GM19328 (cell line): Measurements from ENCODE around the gene RPEL1.
"Not testable (repeated sequence)": the region's sequence is repeated elsewhere in the genome, so short reads cannot be mapped to it uniquely, and the experiment has no call there.

Source experiments
- ATAC-seq: cut with Tn5 transposase; IDR thresholded peaks from one replicate; pipeline ENCODE4 v1.9.1; 2021; ENCODE audit warnings: mild to moderate bottlenecking, moderate library complexity; ENCODE audit not compliant: unreplicated experiment

Gene RPEL1

GRCh38 chr10:103245587-103245986 is at the start of gene RPEL1:
Gene RPEL1, plus strand, starts transcription at chr10:103245887. Its CDS starts 110 bp downstream, at chr10:103245997.
- not testable (repeated sequence) for ATAC-seq

DNA sequence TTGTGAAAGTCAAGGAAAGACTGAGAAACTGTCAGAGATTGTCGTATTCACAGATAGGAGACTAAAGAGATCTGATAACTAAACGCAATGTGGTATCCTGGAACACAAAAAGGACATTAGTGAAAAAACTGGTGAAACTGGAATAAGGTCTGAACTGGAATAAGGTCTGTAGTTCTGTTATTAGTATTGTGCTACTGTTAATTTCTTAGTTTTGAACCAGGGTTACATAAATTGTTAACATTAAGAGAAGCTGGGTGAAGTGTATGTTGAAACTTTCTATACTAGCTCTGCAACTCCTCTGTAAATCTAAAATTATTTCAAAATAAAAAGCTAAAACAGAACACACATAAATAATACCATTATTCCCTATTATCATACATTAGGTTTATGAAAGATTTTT is 49.2 kb upstream of the RPEL1 start:
- ATAC-seq, result no peak

DNA sequence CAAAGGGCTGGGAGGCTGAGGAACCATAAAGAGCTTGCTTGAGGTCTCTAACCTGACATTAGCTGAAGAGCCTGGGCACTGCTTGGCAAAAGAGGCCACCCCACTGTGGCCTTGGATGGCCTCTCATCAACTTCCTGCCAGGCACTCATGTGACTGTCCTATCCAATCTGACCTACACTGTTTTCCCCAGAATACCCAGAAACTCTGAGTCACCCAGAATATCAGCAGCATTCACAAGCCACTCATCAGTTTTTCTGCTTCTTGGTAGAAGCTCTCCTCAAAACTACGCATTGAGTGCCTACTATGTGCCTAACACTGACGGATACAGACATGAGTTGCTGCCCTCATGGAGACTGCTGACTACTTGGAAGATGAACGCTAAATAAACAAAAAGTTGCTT is 48.5 kb upstream of the RPEL1 start:
- no peak for ATAC-seq

GRCh38 chr10:103197903-103198302 is 47.8 kb upstream of the RPEL1 start:
- no peak for ATAC-seq

GRCh38 chr10:103198648-103199047 is 47.0 kb upstream of the RPEL1 start:
- ATAC-seq, result no peak

DNA sequence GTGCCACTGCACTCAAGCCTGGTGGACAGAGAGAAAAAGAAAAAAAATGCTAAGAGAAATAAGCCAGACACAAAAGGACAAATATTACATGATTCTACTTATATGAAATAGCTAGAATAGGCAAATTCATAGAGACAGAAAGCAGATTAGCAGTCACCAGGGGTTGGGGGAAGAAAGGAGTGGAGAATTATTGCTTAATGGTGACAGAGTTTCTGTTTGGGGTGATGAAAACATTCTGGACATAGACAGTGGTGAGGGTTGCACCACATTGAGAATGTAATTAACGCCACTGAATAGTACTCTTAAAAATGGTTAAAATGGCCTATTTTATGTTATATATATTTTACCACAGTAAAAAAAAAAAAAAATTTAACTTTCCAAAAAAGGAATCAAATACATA is 46.2 kb upstream of the RPEL1 start:
- ATAC-seq, result no peak

- no peak for ATAC-seq
Measured at GRCh38 chr10:103202319-103202718, 43.4 kb upstream of the RPEL1 start.

- ATAC-seq, result no peak
Measured at GRCh38 chr10:103203466-103203865, 42.2 kb upstream of the RPEL1 start.

- no peak for ATAC-seq
Measured at GRCh38 chr10:103204353-103205255, 41.1 kb upstream of the RPEL1 start.

GRCh38 chr10:103205401-103205800 is 40.3 kb upstream of the RPEL1 start:
- not testable (repeated sequence) for ATAC-seq

DNA sequence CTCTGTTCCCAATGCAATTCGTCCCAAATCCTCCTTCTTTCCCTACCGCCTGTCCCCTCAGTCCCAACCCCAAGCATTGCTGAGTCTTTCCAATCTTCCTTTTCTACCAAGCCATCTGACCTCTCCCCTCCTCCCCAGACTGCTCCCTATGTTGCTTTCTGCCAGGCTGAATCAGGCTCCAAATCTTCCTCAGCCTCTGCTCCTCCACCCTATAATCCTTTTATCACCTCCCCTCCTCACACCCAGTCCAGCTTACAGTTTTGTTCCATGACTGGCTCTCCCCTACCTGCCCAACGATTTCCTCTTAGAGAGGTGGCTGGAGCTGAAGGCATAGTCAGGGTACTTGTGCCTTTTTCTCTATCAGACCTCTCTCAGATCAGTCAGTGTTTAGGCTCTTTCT is 39.0 kb upstream of the RPEL1 start:
- not testable (repeated sequence) for ATAC-seq

DNA sequence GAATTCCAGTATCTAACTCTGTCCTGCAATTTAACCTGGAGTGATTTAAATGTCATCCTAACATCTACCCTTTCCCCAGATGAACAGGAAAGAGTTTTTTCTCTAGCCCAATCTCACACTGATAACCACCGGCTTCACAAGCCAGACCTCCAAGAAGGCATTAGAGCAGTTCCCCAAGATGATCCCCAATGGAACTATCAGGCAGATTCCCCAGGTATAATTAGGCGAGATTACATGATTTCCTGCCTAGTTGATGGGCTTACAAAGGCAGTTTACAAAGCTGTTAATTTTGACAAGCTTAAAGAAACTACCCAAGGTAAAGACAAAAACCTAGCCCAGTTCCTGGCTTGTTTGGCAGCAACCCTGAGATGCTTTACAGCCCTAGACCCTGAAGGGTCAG is 38.5 kb upstream of the RPEL1 start:
- no peak for ATAC-seq

GRCh38 chr10:103207643-103208042 is 38.0 kb upstream of the RPEL1 start:
- ATAC-seq, result not testable (repeated sequence)

DNA sequence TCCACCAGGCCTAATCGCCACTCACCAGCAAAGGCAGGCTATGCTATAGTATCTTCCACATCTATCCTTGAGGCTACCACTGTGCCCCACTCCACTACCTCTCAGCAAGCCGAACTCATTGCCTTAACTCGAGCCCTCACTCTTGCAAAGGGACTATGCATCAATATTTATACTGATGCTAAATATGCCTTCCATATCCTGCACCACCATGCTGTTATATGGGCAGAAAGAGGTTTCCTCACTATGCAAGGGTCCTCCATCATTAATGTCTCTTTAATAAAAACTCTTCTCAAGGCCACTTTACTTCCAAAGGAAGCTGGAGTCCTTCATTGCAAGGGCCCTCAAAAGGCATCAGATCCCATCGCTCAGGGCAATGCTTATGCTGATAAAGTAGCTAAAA is 35.4 kb upstream of the RPEL1 start:
- ATAC-seq, result not testable (repeated sequence)

DNA sequence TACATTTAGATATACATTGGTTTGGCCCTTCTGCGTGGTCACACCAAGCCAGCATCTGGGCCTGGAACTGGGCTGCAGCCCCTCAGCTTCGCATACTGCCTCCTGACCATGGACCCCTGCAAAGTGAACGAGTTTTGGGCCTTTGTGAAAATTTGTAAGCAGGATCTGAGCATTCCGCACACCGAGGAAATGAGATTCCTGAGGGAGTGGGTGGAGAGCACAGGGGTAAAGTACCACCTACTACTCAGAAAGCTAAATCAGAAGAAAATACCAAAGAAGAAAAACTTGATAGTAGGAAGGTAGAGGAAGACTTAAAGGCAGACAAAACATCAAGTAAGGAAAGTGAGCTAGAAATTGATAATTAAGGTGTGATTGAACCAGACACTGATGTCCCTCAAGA is 30.1 kb upstream of the RPEL1 start:
- no peak for ATAC-seq

GRCh38 chr10:103216362-103216761 is 29.3 kb upstream of the RPEL1 start:
- ATAC-seq, result not testable (repeated sequence)

GRCh38 chr10:103224133-103224532 is 21.6 kb upstream of the RPEL1 start:
- ATAC-seq, result no peak

GRCh38 chr10:103224721-103225120 is 21.0 kb upstream of the RPEL1 start:
- not testable (repeated sequence) for ATAC-seq

- no peak for ATAC-seq
Measured at GRCh38 chr10:103225939-103226338, 19.7 kb upstream of the RPEL1 start.

DNA sequence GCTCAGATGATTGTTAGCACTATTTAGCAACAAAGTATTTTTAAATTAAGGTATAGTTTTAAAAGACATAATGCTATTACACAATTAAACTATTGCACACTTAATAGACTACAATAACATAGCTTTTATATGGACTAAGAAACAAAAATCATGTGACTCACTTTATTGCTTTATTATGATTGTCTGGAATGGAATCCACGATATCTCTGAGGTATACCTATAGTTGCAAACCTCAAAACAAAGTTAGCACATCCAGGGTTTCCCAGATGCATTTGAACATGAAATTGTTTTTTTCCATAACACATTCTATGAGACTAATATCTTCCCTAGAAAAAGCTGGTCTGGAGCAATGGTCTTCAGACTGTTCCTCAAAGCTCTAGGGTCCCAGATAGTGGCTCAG is 18.3 kb upstream of the RPEL1 start:
- no peak for ATAC-seq

DNA sequence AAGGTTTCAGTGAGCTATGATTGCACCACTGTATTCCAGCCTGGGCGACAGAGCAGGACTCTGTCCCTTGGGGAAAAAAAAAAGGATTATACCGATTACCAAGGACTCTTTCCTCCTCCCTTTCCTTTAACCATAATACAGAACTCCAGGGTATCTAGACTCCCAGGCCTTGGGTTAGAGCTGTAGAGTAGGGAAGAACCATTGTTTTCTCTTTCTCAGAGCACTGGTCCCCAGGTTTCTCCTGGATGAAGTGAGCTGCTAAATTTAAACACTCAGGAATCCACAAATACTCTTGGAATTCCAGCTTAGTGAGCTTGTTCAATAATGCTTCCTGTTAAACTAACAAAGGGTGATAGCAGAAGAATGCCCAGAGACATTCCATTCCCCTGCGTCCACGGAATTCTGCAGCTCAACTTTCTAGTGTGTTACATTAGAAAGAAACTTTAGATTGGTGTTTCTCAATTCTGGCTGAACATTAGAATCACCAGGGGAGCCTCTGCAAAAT is 14.6 kb upstream of the RPEL1 start:
- no peak for ATAC-seq

- ATAC-seq, result no peak
Measured at GRCh38 chr10:103232131-103232673, 13.5 kb upstream of the RPEL1 start.
